ENCODE data around the gene HOXC11.

DNA sequence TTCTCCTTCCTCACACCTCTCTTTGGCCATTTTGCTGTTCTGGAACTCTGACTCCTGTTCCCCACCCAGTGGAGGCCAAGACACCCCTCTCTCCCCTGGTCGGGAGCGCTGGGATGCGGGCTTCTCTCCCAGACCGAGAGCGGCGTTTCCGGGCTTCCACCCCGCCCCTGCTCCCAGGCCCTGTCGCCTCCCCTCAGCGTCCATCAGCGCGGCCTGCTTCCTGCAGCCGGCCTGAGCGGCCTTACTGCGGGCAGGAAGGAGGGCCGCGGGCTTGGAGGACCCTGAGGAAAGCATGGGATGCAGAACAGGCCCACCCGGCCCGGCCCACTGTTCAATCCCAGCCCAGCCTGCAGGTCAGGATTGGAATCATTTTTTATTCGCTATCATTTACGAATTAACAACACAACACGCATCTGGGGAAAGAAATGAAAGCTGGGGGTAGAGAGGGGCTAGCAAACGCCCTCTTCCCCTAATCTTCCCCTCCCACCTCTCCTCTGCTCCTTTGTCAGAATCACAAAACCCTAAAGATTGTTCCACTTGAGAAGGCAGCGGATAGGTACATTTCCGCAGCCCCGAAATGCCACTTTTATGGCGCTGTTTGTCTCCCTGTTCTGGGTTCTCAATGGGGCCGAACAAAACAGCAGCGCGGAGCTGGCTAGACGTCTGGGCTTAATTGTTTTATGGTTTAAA is 32.1 kb downstream of the HOXC11 start:
- TF ChIP-seq EZH2phosphoT487 (IDR thresholded peaks at IDR 0.05) = peak; percentile 82
- TF ChIP-seq, protein P1, sequence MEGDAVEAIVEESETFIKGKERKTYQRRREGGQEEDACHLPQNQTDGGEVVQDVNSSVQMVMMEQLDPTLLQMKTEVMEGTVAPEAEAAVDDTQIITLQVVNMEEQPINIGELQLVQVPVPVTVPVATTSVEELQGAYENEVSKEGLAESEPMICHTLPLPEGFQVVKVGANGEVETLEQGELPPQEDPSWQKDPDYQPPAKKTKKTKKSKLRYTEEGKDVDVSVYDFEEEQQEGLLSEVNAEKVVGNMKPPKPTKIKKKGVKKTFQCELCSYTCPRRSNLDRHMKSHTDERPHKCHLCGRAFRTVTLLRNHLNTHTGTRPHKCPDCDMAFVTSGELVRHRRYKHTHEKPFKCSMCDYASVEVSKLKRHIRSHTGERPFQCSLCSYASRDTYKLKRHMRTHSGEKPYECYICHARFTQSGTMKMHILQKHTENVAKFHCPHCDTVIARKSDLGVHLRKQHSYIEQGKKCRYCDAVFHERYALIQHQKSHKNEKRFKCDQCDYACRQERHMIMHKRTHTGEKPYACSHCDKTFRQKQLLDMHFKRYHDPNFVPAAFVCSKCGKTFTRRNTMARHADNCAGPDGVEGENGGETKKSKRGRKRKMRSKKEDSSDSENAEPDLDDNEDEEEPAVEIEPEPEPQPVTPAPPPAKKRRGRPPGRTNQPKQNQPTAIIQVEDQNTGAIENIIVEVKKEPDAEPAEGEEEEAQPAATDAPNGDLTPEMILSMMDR (IDR thresholded peaks at IDR 0.05) = no peak
- TF ChIP-seq EZH2 (IDR thresholded peaks at IDR 0.05) = peak; percentile 84

Measured in neural progenitor cell (in vitro differentiated cells).